RWPE1 (cell line): ENCODE measurements around the gene SORBS1.

ENCODE experiments used
- CTCF ChIA-PET: fragments of 350-600 bp; sonication (Branson Sonifier 250); formaldehyde crosslinking; extraction: SDS; loops from one replicate; lab custom pipeline; 2021; lab: Yijun Ruan, JAX
- POLR2A ChIA-PET: fragments of 400-600 bp; formaldehyde crosslinking; extraction: SDS; loops from one replicate; lab custom pipeline; 2020; ENCODE audit warnings: antibody characterized with exemption; ENCODE audit not compliant: low non-redundant PET; lab: Yijun Ruan, JAX
- DNase-seq: peaks from one replicate; pipeline ENCODE4 v3.0.0; 2012; ENCODE audit warnings: low spot score
- H3K27ac ChIP-seq: fragments of 450-650 bp; 2 replicates; pipeline ENCODE4 v1.5.1; 2017
- CTCF ChIP-seq: fragments of 450-650 bp; conservative IDR thresholded peaks from 2 replicates; pipeline ENCODE4 v1.5.1; 2017; ENCODE audit warnings: low read depth, mild to moderate bottlenecking

Gene SORBS1

DNA sequence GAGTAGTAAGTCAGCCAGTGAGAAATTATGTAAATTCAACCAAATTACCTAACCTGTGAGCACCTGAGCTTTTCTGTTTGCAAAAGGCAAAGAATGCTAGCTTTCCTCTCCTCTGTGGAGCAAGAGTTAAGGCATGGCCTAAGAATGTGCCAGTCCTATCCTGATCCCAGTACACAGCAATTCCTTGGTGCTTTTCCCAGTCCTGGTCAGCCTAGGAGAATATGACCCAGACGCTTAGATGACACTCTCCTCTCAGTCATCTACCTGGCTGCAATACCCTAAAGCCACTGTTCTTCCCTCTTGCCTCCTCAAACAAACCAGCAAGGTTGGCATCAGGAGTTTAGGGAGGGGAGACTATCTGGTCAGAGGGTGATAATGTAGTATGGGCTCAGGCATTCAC, 274.5 kb downstream of the SORBS1 start:
- DNase-seq = no peak
- TF ChIP-seq CTCF = no peak
- H3K27ac ChIP-seq = no peak overlapping the region
- POLR2A ChIA-PET = no interaction called here
- CTCF ChIA-PET = interaction anchor here (0.6 to 1.5 kb wide), 5 partner anchors 10 to 1880 kb away, joined by 3 to 5 read pairs (median 4); no protein-coding TSS in a partner anchor

- POLR2A ChIA-PET = interaction anchor here (0.6 kb wide), 2 partner anchors 9 to 1968 kb away, joined by 3 to 7 read pairs; no protein-coding TSS in a partner anchor
- no peak for DNase-seq
- H3K27ac ChIP-seq = no peak overlapping the region
- no peak for TF ChIP-seq CTCF
- CTCF ChIA-PET = no interaction called here
These were observed 275.6 kb downstream of the SORBS1 start for GRCh38 chr10:95285556-95285955.

GRCh38 chr10:95284807-95285206, 276.4 kb downstream of the SORBS1 start:
- no peak for DNase-seq
- ChIA-PET POLR2A (interaction anchor here (0.5 to 0.6 kb wide), 2 partner anchors 8 to 80 kb away, joined by 6 to 7 read pairs; no protein-coding TSS in a partner anchor), CTCF (no interaction called here)
- no peak for TF ChIP-seq CTCF
- H3K27ac ChIP-seq = peak overlapping the region; percentile 55

GRCh38 chr10:95282107-95282506, 279.1 kb downstream of the SORBS1 start:
- no peak for TF ChIP-seq CTCF
- no peak for DNase-seq
- ChIA-PET CTCF (interaction anchor here (0.8 kb wide), 1 partner anchor 62 kb away, joined by 3 read pairs; no protein-coding TSS in a partner anchor), POLR2A (interaction anchor here (0.5 kb wide), 1 partner anchor 8 kb away, joined by 3 read pairs; no protein-coding TSS in a partner anchor)
- H3K27ac ChIP-seq = peak overlapping the region; percentile 47

GRCh38 chr10:95281206-95281605, 280.0 kb downstream of the SORBS1 start:
- peak overlapping the region; percentile 13; the same call in 1 of the 2 replicates for H3K27ac ChIP-seq
- TF ChIP-seq CTCF = no peak
- POLR2A ChIA-PET = interaction anchor here (0.6 kb wide), 1 partner anchor 1481 kb away, joined by 3 read pairs; no protein-coding TSS in a partner anchor
- DNase-seq = no peak
- CTCF ChIA-PET = interaction anchor here (0.8 kb wide), 1 partner anchor 63 kb away, joined by 3 read pairs; no protein-coding TSS in a partner anchor

GRCh38 chr10:95280637-95281036, 280.5 kb downstream of the SORBS1 start:
- no peak overlapping the region for H3K27ac ChIP-seq
- no peak for TF ChIP-seq CTCF
- ChIA-PET POLR2A (interaction anchor here (0.6 kb wide), 1 partner anchor 1482 kb away, joined by 3 read pairs; no protein-coding TSS in a partner anchor), CTCF (interaction anchor here (0.5 to 0.7 kb wide), 2 partner anchors 43 to 695 kb away, joined by 3 to 4 read pairs; no protein-coding TSS in a partner anchor)
- no peak for DNase-seq
